22Rv1 (cell line): ENCODE data around the gene ENTPD8.

Experiments used
- CTCF ChIP-seq: fragments of 450-650 bp; IDR thresholded peaks from 2 replicates; pipeline ENCODE4 v1.5.1; 2017; ENCODE audit warnings: mild to moderate bottlenecking
- ZFX ChIP-seq: fragments of 450-650 bp; IDR thresholded peaks from 2 replicates; pipeline ENCODE4 v1.6.1; 2017; ENCODE audit warnings: antibody characterized with exemption, borderline replicate concordance

GRCh38 chr9:137436761-137437600 lies 4.2 kb downstream of the ENTPD8 start:
- TF ChIP-seq CTCF (no peak), ZFX (no peak)
